ENCODE measurements around the gene ACOT7.

DNA sequence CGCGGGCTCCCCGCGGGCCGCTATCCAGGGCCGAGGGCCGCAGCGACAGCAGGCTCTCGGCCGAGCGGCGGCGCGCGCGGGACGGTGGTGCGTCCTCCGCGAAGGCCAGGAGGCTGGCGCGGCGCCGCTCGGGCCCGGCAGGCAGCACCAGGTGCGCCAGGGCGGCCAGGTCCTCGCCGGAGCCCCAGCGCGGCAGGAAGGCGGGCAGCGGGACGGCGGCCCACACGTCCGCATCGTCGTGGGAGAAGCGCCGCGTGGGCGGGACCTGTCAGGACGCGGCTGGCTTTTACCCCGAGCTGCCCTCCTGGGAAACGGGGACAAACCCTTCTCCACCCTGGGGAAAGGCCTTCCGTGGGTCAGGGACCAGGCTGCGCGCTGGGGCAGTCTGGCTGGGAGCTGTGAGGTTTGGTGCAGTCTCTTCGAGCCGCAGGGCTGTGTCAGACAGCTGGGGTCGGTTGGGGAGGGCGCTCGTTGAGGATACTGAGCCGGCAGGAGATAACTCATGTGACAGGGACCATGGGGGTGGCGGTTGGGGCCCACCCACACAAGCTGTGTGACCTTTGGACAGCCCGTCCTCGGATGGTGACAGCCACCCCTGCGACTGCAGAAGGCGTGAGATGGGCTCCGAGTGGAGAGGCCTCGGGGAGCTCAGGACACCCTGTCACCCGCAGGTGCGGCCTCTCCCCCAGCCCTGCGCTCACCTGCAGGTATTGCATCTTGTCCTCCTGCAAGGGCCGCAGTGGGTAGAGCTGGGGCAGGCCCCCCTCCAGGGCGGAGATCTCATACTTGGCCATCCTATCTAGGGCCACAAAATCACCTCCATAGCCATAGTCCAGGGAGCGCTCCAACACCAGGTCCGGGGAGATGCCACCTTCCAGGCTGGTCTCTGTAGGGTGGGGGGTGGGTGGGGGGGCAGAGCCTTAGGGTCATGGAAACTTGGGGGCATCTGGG lies 143.6 kb downstream of the ACOT7 start:
- TF ChIP-seq EZH2 (IDR thresholded peaks at IDR 0.05; ENCODE audit: borderline replicate concordance, low read depth, low read length, severe bottlenecking): no peak
- TF ChIP-seq, protein P1, sequence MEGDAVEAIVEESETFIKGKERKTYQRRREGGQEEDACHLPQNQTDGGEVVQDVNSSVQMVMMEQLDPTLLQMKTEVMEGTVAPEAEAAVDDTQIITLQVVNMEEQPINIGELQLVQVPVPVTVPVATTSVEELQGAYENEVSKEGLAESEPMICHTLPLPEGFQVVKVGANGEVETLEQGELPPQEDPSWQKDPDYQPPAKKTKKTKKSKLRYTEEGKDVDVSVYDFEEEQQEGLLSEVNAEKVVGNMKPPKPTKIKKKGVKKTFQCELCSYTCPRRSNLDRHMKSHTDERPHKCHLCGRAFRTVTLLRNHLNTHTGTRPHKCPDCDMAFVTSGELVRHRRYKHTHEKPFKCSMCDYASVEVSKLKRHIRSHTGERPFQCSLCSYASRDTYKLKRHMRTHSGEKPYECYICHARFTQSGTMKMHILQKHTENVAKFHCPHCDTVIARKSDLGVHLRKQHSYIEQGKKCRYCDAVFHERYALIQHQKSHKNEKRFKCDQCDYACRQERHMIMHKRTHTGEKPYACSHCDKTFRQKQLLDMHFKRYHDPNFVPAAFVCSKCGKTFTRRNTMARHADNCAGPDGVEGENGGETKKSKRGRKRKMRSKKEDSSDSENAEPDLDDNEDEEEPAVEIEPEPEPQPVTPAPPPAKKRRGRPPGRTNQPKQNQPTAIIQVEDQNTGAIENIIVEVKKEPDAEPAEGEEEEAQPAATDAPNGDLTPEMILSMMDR (IDR thresholded peaks at IDR 0.05; ENCODE audit: borderline replicate concordance, extremely low read depth, low read length, poor library complexity, severe bottlenecking): no peak
